HepG2 (cell line): Measurements from ENCODE around the gene ARHGAP26. TPM values are rescaled to one million over a fixed set of nuclear protein-coding genes. Genes with fewer than 3 reads are reported as not detected.

Source experiments
- CREM ChIP-seq, 2 experiments: sonication (generic) in 1 of 2; formaldehyde crosslinking in 1 of 2; IDR thresholded peaks; 2 replicates each; pipeline versions ENCODE4 v1.4.0 to v1.6.1; 2016 to 2020; ENCODE audit warnings: antibody characterized with exemption in 1 of 2, mild to moderate bottlenecking in 1 of 2, missing genetic modification reagents in 1 of 2
- E2F1 ChIP-seq: sonication (generic); formaldehyde crosslinking; IDR thresholded peaks from 2 replicates; pipeline ENCODE4 v1.5.0; 2020; ENCODE audit warnings: missing genetic modification reagents
- FOSL2 ChIP-seq: sonication (generic); formaldehyde crosslinking; IDR thresholded peaks from 2 replicates; pipeline ENCODE4 v1.4.0; 2020; ENCODE audit warnings: missing genetic modification reagents
- GPBP1L1 ChIP-seq: sonication (generic); formaldehyde crosslinking; IDR thresholded peaks from 2 replicates; pipeline ENCODE4 v1.5.0; 2020; ENCODE audit warnings: mild to moderate bottlenecking, missing genetic modification reagents
- HMG20B ChIP-seq: conservative IDR thresholded peaks from 2 replicates; pipeline ENCODE4 v1.6.1; 2016; ENCODE audit warnings: missing genetic modification reagents, missing compliant biosample characterization
- KLF16 ChIP-seq, 2 experiments: sonication (generic) in 1 of 2; formaldehyde crosslinking in 1 of 2; IDR thresholded peaks; 2 replicates each; pipeline versions ENCODE4 v1.6.1 to v1.8.0; 2016 to 2023; ENCODE audit warnings: missing genetic modification reagents in 2 of 2, missing compliant biosample characterization in 1 of 2
- MAF1 ChIP-seq: sonication (generic); formaldehyde crosslinking; IDR thresholded peaks from 2 replicates; pipeline ENCODE4 v1.5.0; 2020; ENCODE audit warnings: missing genetic modification reagents, borderline replicate concordance
- NFIC ChIP-seq: IDR thresholded peaks from 2 replicates; pipeline ENCODE4 v1.6.1; 2012; ENCODE audit warnings: mild to moderate bottlenecking, low read length, inconsistent platforms
- NFKB2 ChIP-seq: sonication (generic); formaldehyde crosslinking; IDR thresholded peaks from 2 replicates; pipeline ENCODE4 v1.4.0; 2020; ENCODE audit warnings: missing genetic modification reagents, borderline replicate concordance
- NR1H2 ChIP-seq: sonication (generic); formaldehyde crosslinking; IDR thresholded peaks from 2 replicates; pipeline ENCODE4 v1.8.1; 2022; ENCODE audit warnings: low read depth, missing genetic modification reagents, borderline replicate concordance
- SIX1 ChIP-seq: sonication (generic); formaldehyde crosslinking; IDR thresholded peaks from 2 replicates; pipeline ENCODE4 v1.4.0; 2020; ENCODE audit warnings: missing genetic modification reagents, borderline replicate concordance
- SNRNP70 ChIP-seq: fragments of 200-400 bp; formaldehyde crosslinking; IDR thresholded peaks from 2 replicates; pipeline ENCODE4 v1.6.1; 2017; ENCODE audit warnings: mild to moderate bottlenecking, low read depth, low read length, moderate library complexity
- ZBTB39 ChIP-seq: sonication (generic); formaldehyde crosslinking; IDR thresholded peaks from 2 replicates; pipeline ENCODE4 v1.5.0; 2020; ENCODE audit warnings: missing genetic modification reagents
- ZNF12 ChIP-seq: sonication (generic); formaldehyde crosslinking; IDR thresholded peaks from 2 replicates; pipeline ENCODE4 v1.5.0; 2020; ENCODE audit warnings: missing genetic modification reagents
- ZNF121 ChIP-seq: sonication (generic); formaldehyde crosslinking; IDR thresholded peaks from 2 replicates; pipeline ENCODE4 v1.5.0; 2020; ENCODE audit warnings: mild to moderate bottlenecking, missing genetic modification reagents
- ZNF251 ChIP-seq: sonication (generic); formaldehyde crosslinking; IDR thresholded peaks from 2 replicates; pipeline ENCODE4 v1.9.0; 2021; ENCODE audit warnings: mild to moderate bottlenecking, missing genetic modification reagents
- ZNF740 ChIP-seq: sonication (generic); formaldehyde crosslinking; IDR thresholded peaks from 2 replicates; pipeline ENCODE4 v1.4.0; 2020; ENCODE audit warnings: missing genetic modification reagents
- ZNF790 ChIP-seq: sonication (generic); formaldehyde crosslinking; IDR thresholded peaks from 2 replicates; pipeline ENCODE4 v1.8.0; 2022; ENCODE audit warnings: missing genetic modification reagents, mild to moderate bottlenecking, borderline replicate concordance
- ZSCAN25 ChIP-seq: sonication (generic); formaldehyde crosslinking; IDR thresholded peaks from 2 replicates; pipeline ENCODE4 v1.8.0; 2022; ENCODE audit warnings: mild to moderate bottlenecking, missing genetic modification reagents
- polyA plus RNA-seq, 8 experiments: library from polyadenylated mRNA; depleted of rRNA in 3 of 8; stranded (reverse) in 7 of 8; unstranded in 1 of 8; fragments of >200 nt; fragmentation: Illumina TruSeq in 4 of 8; extraction: Trizol in 4 of 8; gene quantifications; 2 replicates each; pipeline versions ENCODE4 v1.2.1 to v1.2.3, GENCODE V29; 2011 to 2016; ENCODE audit warnings: low read depth in 4 of 8, missing spikeins in 1 of 8, mixed read lengths in 1 of 8; ENCODE audit not compliant: insufficient read depth in 1 of 8
- total RNA-seq, 5 experiments: library from RNA; depleted of rRNA; stranded (reverse); fragments of >200 nt; fragmentation: Illumina TruSeq; extraction: Trizol; gene quantifications; 2 replicates each; pipeline ENCODE4 v1.2.3, GENCODE V29; 2016; ENCODE audit warnings: low read depth in 1 of 5
- TF ChIP-seq, protein P1 (sequence below): sonication (generic); formaldehyde crosslinking; IDR thresholded peaks from 2 replicates; pipeline ENCODE4 v1.4.0; 2020; ENCODE audit warnings: mild to moderate bottlenecking, missing genetic modification reagents, borderline replicate concordance
- TF ChIP-seq, protein P2 (sequence below): IDR thresholded peaks from 2 replicates; pipeline ENCODE4 v1.6.1; 2016; ENCODE audit warnings: missing compliant biosample characterization, missing genetic modification reagents, borderline replicate concordance

ARHGAP26 gene
- total and polyA plus RNA-seq, 2 of the 13 experiments (the other 11 are each of a cell fraction or from before 2014, with no cell fraction given): 9.6 to 18.2 TPM

DNA sequence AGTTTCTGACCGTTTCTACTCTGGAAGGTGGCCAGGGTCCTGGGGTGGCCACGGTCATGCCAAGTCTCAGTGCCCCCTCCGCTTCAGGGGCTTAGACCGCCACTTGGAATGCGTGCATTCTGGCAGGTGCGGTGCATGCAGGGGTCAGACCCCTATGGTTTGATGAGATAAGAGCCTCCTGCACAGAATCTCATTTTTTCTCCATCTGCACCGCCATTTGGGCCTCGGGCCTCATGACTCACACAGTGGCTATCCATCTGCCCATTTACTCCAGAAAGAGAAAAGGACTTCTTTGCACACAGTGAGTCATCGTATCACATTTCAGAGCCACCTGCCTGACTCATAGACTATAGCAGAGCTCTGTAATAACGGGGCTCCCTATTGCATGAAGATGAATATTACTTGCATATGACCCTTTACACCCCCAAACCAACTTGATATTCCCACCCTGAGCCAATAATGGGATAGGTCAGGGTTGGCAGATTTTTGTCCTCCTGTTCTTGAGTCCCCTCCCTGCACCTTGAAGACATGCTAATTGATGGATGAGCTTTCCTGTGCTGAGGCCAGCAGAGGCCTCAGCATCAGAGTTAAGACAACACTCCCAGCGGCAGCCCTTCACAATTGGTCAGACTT is 475.9 kb downstream of the ARHGAP26 start (continued):
- TF ChIP-seq, protein P1, sequence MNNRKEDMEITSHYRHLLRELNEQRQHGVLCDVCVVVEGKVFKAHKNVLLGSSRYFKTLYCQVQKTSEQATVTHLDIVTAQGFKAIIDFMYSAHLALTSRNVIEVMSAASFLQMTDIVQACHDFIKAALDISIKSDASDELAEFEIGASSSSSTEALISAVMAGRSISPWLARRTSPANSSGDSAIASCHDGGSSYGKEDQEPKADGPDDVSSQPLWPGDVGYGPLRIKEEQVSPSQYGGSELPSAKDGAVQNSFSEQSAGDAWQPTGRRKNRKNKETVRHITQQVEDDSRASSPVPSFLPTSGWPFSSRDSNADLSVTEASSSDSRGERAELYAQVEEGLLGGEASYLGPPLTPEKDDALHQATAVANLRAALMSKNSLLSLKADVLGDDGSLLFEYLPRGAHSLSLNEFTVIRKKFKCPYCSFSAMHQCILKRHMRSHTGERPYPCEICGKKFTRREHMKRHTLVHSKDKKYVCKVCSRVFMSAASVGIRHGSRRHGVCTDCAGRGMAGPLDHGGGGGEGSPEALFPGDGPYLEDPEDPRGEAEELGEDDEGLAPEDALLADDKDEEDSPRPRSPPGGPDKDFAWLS (CRISPR knock-in tag): no peak
- TF ChIP-seq, protein P2, sequence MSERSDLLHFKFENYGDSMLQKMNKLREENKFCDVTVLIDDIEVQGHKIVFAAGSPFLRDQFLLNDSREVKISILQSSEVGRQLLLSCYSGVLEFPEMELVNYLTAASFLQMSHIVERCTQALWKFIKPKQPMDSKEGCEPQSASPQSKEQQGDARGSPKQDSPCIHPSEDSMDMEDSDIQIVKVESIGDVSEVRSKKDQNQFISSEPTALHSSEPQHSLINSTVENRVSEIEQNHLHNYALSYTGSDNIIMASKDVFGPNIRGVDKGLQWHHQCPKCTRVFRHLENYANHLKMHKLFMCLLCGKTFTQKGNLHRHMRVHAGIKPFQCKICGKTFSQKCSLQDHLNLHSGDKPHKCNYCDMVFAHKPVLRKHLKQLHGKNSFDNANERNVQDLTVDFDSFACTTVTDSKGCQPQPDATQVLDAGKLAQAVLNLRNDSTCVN: peak; percentile 52; the same call in 1 of the 2 replicates
- TF ChIP-seq GPBP1L1 (no peak), E2F1 (CRISPR knock-in tag) (no peak), ZBTB39 (CRISPR knock-in tag) (no peak), NFKB2 (CRISPR knock-in tag) (no peak), HMG20B (CRISPR knock-in tag) (no peak), ZNF121 (CRISPR knock-in tag) (no peak), ZNF740 (CRISPR knock-in tag) (no peak), ZSCAN25 (CRISPR knock-in tag) (no peak), NFIC (no peak), CREM (IDR thresholded peaks at IDR 0.05) (no peak), CREM (CRISPR knock-in tag; IDR thresholded peaks at IDR 0.05) (no peak), MAF1 (CRISPR knock-in tag) (no peak), SNRNP70 (no peak), KLF16 (CRISPR knock-in tag; IDR thresholded peaks at IDR 0.05) (no peak), FOSL2 (CRISPR knock-in tag) (peak; percentile 96), ZNF790 (CRISPR knock-in tag) (no peak), ZNF12 (CRISPR knock-in tag) (no peak), NR1H2 (CRISPR knock-in tag) (no peak), ZNF251 (no peak), SIX1 (CRISPR knock-in tag) (peak; percentile 86; the same call in 1 of the 2 replicates)
